ENCODE data around the gene EFS.
A peak's percentile ranks its signal among the peaks of the same experiment; 100 is the strongest.
"Not testable (repeated sequence)": the region's sequence is repeated elsewhere in the genome, so short reads cannot be mapped to it uniquely, and the experiment has no call there.

Gene EFS

GRCh38 chr14:23325746-23326145 lies 39.2 kb downstream of the EFS start:
- not testable (repeated sequence) for DNase-seq

DNA sequence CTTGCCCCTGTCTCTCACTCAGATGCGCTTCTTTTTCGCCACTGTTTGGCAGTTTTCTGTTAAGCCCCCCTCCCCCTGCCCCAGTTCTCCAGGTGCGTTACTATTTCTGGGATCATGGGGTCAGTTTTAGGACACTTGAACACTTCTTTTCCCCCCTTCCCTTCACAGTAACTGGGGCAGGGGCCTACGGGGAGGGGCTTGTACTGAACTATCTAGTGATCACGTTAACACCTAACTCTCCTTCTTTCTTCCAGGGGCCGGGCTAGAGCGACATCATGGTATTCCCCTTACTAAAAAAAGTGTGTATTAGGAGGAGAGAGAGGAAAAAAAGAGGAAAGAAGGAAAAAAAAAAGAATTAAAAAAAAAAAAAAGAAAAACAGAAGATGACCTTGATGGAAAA lies 40.0 kb downstream of the EFS start:
- DNase-seq = no peak

DNA sequence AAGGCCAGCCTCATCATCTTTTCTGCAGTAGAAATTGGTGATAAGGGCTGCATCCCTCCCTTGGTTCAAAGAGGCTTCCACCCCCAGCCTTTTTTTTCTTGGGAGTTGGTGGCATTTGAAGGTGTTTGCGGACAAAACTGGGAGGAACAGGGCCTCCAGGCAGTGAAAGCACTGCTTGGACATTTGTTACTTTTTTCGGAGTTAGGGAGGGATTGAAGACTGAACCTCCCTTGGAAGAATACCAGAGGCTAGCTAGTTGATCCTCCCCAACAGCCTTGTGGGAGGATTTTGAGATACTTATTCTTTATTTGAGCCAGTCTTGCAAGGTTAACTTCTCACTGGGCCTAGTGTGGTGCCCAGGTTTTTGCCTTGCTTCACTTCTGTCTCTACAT lies 40.5 kb downstream of the EFS start:
- no peak for DNase-seq

- no peak for DNase-seq
These were observed 41.0 kb downstream of the EFS start for GRCh38 chr14:23323838-23324454.

- no peak for DNase-seq
These were observed 42.1 kb downstream of the EFS start for GRCh38 chr14:23322568-23323517.

- peak; percentile 50 for DNase-seq
These were observed 43.1 kb downstream of the EFS start for GRCh38 chr14:23321572-23322547.

- DNase-seq = peak; percentile 100
These were observed 44.1 kb downstream of the EFS start, which contains the start of gene PABPN1 for GRCh38 chr14:23320584-23321571. Gene PABPN1, plus strand, starts transcription at chr14:23321457. Its CDS starts 13 bp downstream, at chr14:23321470.

GRCh38 chr14:23319746-23320583 lies 45.0 kb downstream of the EFS start:
- DNase-seq = no peak

DNA sequence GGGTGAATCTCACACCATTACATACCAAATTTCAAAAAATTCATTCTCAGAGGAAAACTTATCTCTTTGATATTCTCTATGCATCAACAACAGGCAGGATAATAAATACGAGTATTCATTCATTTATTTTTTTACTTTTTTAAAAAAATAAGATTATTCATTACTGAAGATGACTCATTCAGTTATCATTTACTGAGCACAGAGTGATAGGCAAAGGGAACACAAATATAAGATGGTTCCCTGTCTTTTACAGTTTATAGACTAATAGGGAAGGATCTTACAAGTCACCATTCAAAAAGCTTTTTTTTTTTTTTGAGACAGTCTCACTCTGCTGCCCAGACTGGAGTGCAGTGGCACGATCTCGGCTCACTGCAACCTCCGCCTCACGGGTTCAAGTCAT lies 48.7 kb downstream of the EFS start:
- no peak for DNase-seq

- DNase-seq = no peak
These were observed 54.4 kb downstream of the EFS start for GRCh38 chr14:23310546-23310945.

DNA sequence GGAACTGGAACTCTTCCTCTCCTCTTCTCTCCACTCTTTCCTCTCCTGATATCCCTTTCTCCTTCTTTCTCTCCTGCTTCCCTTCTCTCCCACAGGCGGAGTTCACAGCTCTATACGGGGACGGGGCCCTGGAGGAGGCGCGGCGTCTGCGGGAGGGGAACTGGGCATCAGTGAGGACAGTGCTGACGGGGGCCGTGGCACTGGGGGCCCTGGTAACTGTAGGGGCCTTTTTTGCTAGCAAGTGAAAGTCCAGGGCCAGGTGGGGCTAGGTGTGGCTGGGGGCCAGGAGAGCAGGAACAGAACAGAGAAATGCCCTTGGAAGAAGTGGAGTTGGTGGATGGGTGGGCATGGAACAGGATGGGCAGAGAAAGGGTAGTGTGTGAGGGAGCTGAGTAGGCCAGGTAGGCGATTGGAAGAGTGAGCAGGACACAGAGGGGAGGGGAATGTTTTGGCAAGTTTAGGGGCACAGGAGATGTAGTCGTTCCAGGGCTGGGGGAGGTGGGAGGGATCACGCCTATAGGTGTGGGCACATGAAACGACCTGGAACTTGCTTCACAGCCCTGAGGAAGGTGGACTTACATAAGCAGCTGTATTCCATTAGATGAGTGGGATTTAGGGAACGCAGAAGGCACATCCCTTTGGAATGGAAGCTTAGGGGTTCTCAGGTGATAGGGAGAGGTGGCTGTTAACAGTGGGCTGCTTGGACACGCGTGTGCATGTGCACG lies 56.1 kb downstream of the EFS start:
- no peak for DNase-seq

DNA sequence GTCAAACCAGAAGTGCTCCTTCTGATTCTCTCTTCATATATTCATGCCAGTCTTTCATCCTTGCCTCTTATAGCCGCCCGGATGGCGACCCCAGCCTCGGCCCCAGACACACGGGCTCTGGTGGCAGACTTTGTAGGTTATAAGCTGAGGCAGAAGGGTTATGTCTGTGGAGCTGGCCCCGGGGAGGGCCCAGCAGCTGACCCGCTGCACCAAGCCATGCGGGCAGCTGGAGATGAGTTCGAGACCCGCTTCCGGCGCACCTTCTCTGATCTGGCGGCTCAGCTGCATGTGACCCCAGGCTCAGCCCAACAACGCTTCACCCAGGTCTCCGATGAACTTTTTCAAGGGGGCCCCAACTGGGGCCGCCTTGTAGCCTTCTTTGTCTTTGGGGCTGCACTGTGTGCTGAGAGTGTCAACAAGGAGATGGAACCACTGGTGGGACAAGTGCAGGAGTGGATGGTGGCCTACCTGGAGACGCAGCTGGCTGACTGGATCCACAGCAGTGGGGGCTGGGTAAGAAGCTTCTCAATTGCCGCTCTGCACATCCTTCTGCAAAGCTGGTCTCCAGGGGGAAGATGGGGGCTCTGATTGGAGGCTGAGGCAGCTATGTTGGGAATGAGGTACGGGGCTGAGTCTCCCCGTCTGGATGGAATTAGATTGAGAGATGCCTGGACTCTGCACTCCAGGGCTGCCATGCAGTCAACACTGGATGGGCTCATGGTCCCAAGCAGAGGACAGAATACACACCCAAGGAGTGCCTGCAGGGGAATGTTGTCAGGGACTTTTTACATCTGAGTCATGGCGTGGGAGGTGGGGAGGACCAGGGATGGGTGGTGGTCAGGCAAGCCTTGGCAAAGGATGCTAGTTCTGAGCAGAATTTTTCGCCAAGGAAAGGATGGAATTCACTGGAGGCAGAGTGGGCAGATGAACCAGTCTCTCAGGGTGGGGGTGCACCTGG lies 57.0 kb downstream of the EFS start:
- DNase-seq = no peak

DNA sequence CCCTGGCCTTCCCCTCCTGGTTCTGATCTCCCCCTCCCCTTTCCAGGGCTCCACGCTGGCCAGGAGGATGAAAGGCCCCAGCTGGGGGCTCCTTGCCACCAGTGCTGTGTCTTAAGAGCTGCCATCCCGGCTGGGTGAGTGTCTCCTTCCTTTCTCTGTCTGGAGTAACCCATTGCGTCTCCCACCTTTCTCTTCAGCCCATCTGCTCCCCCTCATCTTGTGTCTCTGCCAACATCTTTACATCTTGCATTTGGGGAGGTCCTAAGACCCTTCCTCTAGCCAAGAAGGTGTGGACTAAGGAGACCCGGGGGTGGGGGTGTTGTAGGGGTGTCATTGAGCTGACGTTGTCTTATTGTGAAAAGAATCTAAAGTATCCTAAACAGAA lies 57.8 kb downstream of the EFS start:
- no peak for DNase-seq

GRCh38 chr14:23306412-23307145 lies 58.4 kb downstream of the EFS start, which contains the start of gene BCL2L2:
Gene BCL2L2, plus strand, starts transcription at chr14:23306833. Its CDS starts 935 bp downstream, at chr14:23307768.
- peak; percentile 89 for DNase-seq
